Glomerular visceral epithelial cell (primary cell): ENCODE measurements around the gene OSBPL3.
A peak's percentile ranks its signal among the peaks of the same experiment; 100 is the strongest.
"Not testable (repeated sequence)": the region's sequence is repeated elsewhere in the genome, so short reads cannot be mapped to it uniquely, and the experiment has no call there.

Experiments
- DNase-seq: peaks from one replicate; pipeline ENCODE4 v3.0.0-alpha.2; 2016; ENCODE audit errors: extremely low spot score

OSBPL3 gene

GRCh38 chr7:24797270-24797669, 182.7 kb downstream of the OSBPL3 start:
- no peak for DNase-seq

GRCh38 chr7:24795407-24795767, 184.6 kb downstream of the OSBPL3 start:
- no peak for DNase-seq

GRCh38 chr7:24794751-24795406, 185.1 kb downstream of the OSBPL3 start:
- not testable (repeated sequence) for DNase-seq

GRCh38 chr7:24793982-24794648, 185.9 kb downstream of the OSBPL3 start:
- no peak for DNase-seq

GRCh38 chr7:24788961-24789576, 190.9 kb downstream of the OSBPL3 start:
- peak; percentile 11 for DNase-seq

GRCh38 chr7:24788075-24788474, 191.9 kb downstream of the OSBPL3 start:
- no peak for DNase-seq

- DNase-seq, result peak; percentile 95
Measured at GRCh38 chr7:24786941-24787340, 193.0 kb downstream of the OSBPL3 start.

- DNase-seq, result no peak
Measured at GRCh38 chr7:24786306-24786705, 193.7 kb downstream of the OSBPL3 start.

GRCh38 chr7:24784277-24784676, 195.7 kb downstream of the OSBPL3 start:
- peak; percentile 20 for DNase-seq

GRCh38 chr7:24783698-24784097, 196.3 kb downstream of the OSBPL3 start:
- DNase-seq, result peak; percentile 83

GRCh38 chr7:24781106-24781505, 198.9 kb downstream of the OSBPL3 start:
- DNase-seq, result no peak

GRCh38 chr7:24779283-24779655, 200.7 kb downstream of the OSBPL3 start:
- no peak for DNase-seq

- peak; percentile 29 for DNase-seq
Measured at GRCh38 chr7:24778543-24779282, 201.3 kb downstream of the OSBPL3 start.

- DNase-seq, result no peak
Measured at GRCh38 chr7:24777806-24778205, 202.2 kb downstream of the OSBPL3 start.

- DNase-seq, result no peak
Measured at GRCh38 chr7:24773646-24774045, 206.3 kb downstream of the OSBPL3 start.

GRCh38 chr7:24769851-24770250, 210.1 kb downstream of the OSBPL3 start:
- no peak for DNase-seq

GRCh38 chr7:24769014-24769830, 210.8 kb downstream of the OSBPL3 start:
- DNase-seq, result no peak

GRCh38 chr7:24767878-24768569, 212.0 kb downstream of the OSBPL3 start:
- DNase-seq, result no peak

- no peak for DNase-seq
Measured at GRCh38 chr7:24764972-24765744, 214.8 kb downstream of the OSBPL3 start.

GRCh38 chr7:24764011-24764410, 216.0 kb downstream of the OSBPL3 start:
- no peak for DNase-seq
